ENCODE measurements around the gene PCIF1. TPM values are rescaled to one million over a fixed set of nuclear protein-coding genes. Genes with fewer than 3 reads are reported as not detected.

The PCIF1 gene
- total and polyA plus RNA-seq, 12 donors = 12.6 to 47.1 (median 36.7) TPM

GRCh38 chr20:45948261-45948733 is 13.8 kb downstream of the PCIF1 start:
- Histone ChIP-seq H3K36me3 (replicated peaks in 1 of 2) (peaks cover 0 to 98% of the 10 kb centered on the region in 2 donors), H3K27ac (peak overlapping the region in 3 of 5 donors; percentile 90 to 96 (median 91)), H3K9me3 (replicated peaks in 1 of 3) (no peaks in the 10 kb centered on the region), H3K27me3 (no peaks in the 10 kb centered on the region), H3K4me3 (no peak overlapping the region), H3K4me1 (replicated peaks in 1 of 2) (peaks cover 25% of the 10 kb centered on the region in 2 donors)
- peak in 3 of 7 donors; percentile 7 to 30 (median 27) for DNase-seq
- TF ChIP-seq POLR2A (IDR thresholded peaks at IDR 0.05) = no peak
- no peak for TF ChIP-seq CTCF (IDR thresholded peaks at IDR 0.05)
- WGBS, 4 donors = 83 to 90% (median 88%) methylated on average over 4 to 7 of the region's 7 CpGs
- intact Hi-C loops (cut with DNase I) = no loop called here

GRCh38 chr20:45948742-45949541 is 14.5 kb downstream of the PCIF1 start:
- intact Hi-C loops (cut with DNase I) = no loop called here
- Histone ChIP-seq H3K27me3 (no peaks in the 10 kb centered on the region), H3K4me3 (no peak overlapping the region), H3K4me1 (replicated peaks in 1 of 2) (peaks cover 25% of the 10 kb centered on the region in 2 donors), H3K27ac (peak overlapping the region in 2 of 5 donors; percentile 90 to 96), H3K36me3 (replicated peaks in 1 of 2) (peaks cover 0 to 98% of the 10 kb centered on the region in 2 donors), H3K9me3 (replicated peaks in 1 of 3) (no peaks in the 10 kb centered on the region)
- TF ChIP-seq POLR2A (IDR thresholded peaks at IDR 0.05) (no peak), CTCF (IDR thresholded peaks at IDR 0.05) (no peak)
- peak in 3 of 7 donors; percentile 9 to 45 (median 29) for DNase-seq
- WGBS, 4 donors = 75 to 88% (median 76%) methylated on average over 6 to 10 of the region's 10 CpGs; no CpG with 5 or more reads in 1 of the 4 donors

GRCh38 chr20:45949542-45950329 is 15.3 kb downstream of the PCIF1 start:
- TF ChIP-seq CTCF (IDR thresholded peaks at IDR 0.05) (no peak), POLR2A (IDR thresholded peaks at IDR 0.05) (no peak)
- Histone ChIP-seq H3K9me3 (replicated peaks in 1 of 3) (no peaks in the 10 kb centered on the region), H3K4me3 (no peak overlapping the region), H3K36me3 (replicated peaks in 1 of 2) (peaks cover 0 to 91% of the 10 kb centered on the region in 2 donors), H3K4me1 (replicated peaks in 1 of 2) (peaks cover 25% of the 10 kb centered on the region in 2 donors), H3K27ac (peak overlapping the region in 2 of 5 donors; percentile 33 to 35), H3K27me3 (no peaks in the 10 kb centered on the region)
- WGBS, 4 donors = 60 to 90% (median 81%) methylated on average over 7 to 13 of the region's 13 CpGs
- DNase-seq = peak in 3 of 7 donors; percentile 19 to 42 (median 32)
- intact Hi-C loops (cut with DNase I) = loop anchor here in 1 of 2 donors (5.0 kb wide), 1 partner anchor 52 kb away; no protein-coding TSS in a partner anchor

GRCh38 chr20:45950330-45950646 is 15.8 kb downstream of the PCIF1 start:
- Histone ChIP-seq H3K36me3 (replicated peaks in 1 of 2) (peaks cover 0 to 86% of the 10 kb centered on the region in 2 donors), H3K4me3 (no peak overlapping the region), H3K4me1 (replicated peaks in 1 of 2) (peaks cover 20 to 22% of the 10 kb centered on the region in 2 donors), H3K27me3 (no peaks in the 10 kb centered on the region), H3K27ac (peak overlapping the region in 2 of 5 donors; percentile 33 to 35), H3K9me3 (replicated peaks in 1 of 3) (no peaks in the 10 kb centered on the region)
- intact Hi-C loops (cut with DNase I) = loop anchor here in 1 of 2 donors (5.0 kb wide), 1 partner anchor 53 kb away; no protein-coding TSS in a partner anchor
- 50 to 93% (median 72%) methylated on average over 1 to 9 of the region's 9 CpGs for WGBS, 4 donors
- TF ChIP-seq CTCF (IDR thresholded peaks at IDR 0.05) (no peak), POLR2A (IDR thresholded peaks at IDR 0.05) (no peak)
- peak in 3 of 7 donors; percentile 55 to 58 (median 55) for DNase-seq
